Stimulated activated CD8-positive, alpha-beta memory T cell treated with anti-CD3 and anti-CD28 coated beads, Interleukin-7, amount 100 ng/mL, for 4 hours (primary cell): ENCODE data around the gene MREG.
"Not testable (repeated sequence)": the region's sequence is repeated elsewhere in the genome, so short reads cannot be mapped to it uniquely, and the experiment has no call there.

Experiments
- DNase-seq, 2 donors: peaks; one replicate each; pipeline ENCODE4 v3.0.0-alpha.2; 2020; ENCODE audit warnings: low read depth in 2 of 2

MREG gene

DNA sequence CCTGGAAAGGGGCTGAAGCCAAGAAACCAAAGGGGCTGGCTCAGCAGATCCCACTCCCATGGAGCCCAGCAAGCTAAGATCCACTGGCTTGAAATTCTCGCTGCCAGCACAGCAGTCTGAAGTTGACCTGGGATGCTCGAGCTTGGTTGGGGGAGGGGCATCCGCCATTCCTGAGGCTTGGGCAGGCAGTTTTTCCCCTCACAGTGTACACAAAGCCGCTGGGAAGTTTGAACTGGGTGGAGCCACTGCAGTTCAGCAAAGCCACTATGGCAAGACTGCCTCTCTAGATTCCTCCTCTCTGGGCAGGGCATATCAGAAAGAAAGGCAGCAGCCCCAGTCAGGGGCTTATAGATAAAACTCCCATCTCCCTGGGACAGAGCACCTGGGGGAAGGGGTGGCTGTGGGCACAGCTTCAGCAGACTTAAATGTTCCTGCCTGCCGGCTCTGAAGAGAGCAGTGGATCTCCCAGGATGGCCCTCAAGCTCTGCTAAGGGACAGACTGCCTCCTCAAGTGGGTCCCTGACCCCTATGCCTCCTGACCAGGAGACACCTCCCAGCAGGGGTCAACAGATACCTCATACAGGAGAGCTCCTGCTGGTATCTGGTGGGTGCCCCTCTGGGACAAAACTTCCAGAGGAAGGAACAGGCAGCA lies 24.7 kb downstream of the MREG start:
- DNase-seq: not testable (repeated sequence)

DNA sequence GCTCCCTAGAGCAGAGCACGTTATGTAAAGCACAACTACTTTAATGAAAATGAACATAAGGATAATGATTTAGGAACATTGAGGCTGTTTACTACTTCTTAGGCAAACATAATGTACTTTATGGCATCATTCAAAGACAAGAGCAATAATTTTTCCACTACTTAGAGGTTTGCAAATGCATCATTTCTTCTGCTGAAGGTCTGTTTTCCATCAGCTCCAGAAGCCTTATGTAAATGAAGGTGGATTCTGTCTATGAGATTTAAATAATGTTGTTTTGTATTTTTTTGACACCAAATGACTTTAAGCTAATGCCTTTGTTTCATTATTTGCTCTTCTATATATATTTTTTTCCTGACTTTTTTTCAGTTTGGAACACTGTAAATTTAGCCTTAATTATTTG lies 28.1 kb downstream of the MREG start:
- DNase-seq: no peak

DNA sequence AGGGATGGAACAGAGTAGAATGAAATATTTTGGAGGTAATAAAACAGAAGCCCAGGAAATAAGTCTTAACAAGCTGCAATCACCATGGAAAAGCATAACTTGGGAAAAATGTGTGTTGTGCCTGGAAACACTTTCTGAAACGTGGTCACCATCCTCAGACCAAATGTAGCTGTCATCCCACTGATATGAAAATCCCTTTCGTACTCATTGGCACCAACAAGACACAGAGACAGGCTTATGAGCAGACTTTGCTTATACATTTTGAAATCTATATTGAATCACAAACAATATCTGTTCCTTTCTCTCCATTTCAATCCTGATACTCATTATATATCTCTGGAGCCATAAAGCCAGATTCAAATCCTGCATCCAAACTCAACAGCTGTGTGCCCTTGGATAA lies 28.7 kb downstream of the MREG start:
- no peak for DNase-seq

DNA sequence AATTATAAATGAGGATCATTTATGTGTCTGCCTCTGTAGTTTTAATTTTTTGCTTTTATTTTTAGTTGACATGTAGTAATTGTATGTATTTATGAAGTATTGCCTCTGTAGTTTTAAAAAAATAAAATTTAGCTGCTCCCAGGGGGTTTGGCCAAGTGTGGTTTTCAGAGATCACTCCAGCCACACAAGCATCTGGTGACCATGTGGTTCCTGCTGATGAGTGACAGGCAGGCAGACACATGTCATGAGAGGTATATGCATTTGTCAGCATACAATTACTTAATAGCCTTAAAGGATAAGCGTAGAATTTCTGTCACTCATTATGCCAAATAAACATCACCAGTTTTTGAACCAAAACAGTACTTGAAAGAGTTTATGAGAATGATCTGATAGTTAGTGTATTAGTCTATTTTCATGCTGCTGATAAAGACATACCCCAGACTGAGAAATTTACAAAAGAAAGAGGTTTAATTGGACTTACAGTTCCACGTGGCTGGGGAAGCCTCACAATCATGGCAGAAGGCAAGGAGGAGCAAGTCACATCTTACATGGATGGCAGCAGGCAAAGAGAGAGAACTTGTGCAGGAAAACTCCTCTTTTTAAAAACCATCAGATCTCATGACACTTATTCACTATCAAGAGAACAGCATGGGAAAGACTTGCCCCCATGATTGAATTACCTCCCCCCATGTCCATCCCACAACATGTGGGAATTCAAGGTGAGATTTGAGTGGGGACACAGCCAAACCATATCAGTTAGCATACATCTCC lies 29.6 kb downstream of the MREG start:
- no peak for DNase-seq

DNA sequence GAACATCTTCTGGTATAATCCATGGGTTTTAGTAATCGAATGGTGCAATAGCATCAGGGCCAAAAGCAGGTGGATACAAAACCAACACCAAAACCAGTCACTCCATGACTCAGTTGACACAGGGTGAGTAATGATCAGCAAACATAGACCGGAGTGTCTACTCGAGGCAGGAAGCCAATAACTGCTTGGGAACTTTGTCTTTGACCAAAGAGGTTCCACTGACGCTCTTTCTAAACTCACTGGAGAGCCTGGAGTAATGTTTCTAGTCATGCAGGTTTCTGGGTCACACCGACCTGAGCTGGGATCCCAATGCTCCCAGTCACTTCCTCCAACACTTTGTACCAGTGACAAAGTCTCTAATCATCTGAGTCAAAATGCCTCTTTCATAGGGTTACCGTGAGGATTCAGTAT lies 30.9 kb downstream of the MREG start:
- no peak for DNase-seq

DNA sequence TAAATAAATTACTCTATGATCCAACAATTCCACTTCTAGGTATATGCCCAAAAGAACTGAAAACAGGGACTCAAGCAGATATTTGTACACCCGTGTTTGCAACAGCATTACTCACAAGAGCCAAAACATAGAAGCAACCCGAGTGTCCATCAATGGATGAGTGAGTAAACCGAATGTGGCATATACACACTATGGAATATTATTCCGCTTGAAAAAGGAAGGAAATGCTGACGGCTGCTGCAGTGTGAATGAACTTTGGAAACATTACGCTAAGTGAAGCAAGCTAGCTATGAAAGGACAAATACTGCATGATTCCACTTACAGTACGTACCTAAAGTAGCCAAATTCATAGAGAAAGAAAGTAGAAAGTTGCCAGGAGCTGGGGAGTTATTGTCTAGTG lies 32.2 kb downstream of the MREG start:
- DNase-seq: no peak

DNA sequence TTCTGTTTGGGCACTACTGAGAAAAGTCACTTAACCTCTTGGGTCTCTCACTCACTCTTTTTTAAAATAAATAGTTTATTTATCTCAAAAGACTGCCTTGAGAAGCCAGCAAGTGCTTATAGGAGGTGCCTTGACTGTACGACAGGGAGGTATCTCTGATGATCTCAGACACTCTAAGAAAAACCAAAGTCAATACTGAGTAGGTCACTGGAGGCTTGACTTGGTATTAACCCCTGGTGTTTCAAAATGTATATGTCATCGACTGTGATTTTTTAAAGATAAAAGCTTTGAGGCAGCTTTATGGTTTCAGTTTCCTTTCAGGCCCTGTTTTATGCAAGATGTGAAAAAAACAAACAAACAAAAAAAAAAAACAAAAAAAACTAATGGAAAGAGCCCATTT lies 33.7 kb downstream of the MREG start:
- no peak for DNase-seq

DNA sequence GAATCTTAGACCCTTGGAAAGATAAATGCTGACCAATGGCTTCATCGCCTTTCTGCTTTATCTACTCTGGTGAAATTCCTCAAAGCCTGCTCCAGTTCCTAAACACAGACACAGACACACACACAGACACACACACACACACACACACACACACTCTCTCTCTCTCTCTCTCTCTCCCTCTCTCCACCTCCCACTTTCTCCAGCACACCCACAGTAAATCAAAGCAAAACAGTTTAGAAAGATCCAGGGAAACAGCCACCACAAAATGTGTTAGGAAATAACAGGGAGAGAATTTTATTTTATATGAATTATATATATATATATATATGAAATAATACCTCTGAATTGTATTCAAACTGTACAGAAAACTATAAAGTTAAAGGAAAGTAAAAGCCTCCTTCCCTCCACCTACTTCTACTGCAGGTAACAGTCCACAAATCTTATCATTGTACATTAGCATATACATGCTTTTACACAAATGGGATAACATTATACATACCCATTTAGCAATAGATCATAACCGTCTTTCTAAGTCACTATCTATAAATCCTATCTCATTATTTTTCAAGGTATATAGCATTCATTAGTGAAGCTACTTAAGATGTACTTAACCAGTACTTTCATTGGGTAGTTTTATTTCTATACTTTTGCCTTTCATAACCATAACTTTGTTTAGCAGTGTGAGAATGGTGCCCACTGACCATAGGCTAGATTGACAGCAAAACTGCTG lies 38.5 kb downstream of the MREG start:
- DNase-seq: no peak

DNA sequence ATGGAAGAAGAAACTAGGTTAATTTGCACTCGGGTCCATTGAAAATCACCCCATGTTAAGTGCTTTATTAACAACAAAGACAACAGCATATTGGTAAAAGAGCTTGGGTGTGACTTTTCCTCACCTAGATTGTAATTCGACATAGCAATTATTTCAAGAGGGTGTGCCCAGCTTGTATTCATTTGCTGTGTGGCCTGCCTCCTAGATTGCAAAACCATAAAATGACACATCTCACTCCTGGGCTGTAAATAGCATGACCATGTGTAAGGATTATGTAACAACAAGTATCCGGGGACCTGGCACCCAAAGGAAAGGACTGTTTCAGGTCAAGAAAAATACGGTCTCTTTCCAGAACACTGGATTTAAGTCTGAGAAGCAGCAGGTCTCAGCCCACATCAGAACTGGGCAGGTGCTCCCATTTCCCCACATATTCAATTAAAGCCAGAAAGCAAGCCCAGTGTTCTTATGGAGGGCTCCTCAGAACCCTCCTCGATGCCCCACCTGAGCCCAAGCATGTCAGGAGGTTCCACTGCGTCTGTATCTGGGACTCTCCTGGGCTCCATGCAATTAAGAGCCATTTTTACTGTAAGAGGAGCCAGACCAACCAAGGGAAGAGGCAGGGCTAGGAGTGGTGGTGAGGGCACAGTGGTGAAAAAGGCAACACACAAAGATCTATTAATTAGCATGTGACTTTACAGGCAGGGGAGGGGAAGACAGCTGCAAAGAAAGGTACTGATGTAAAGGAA lies 39.2 kb downstream of the MREG start:
- DNase-seq: no peak

DNA sequence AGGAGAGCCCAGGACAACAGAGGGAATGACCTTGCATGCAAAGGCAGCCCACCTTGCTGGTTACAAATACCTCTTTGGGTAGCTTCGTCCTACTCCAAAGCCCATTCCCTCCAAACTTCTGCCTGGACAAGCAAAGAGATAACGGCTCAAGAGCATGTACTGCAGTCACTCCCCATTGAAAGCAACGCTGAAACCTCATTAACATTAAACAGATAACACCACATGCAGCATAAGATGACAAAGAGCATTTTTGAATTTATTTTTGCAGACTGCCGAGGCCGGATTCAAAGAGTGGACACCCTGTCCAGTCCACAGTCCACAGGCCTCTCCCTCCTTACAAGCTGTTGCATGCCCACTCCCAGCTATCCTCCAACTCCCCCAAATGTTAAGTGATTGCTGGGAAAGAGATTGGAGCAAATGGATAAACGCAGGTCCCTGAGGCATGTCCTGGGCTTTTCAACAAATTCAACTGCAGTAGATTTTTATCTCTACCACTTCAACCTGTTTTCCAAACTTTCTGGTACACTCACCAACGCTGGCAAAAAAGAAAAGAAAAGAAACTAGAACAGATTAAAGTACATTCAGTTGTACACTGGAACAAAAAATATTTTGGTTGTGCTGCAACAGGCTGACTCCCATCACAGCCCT lies 40.1 kb downstream of the MREG start:
- DNase-seq: no peak

DNA sequence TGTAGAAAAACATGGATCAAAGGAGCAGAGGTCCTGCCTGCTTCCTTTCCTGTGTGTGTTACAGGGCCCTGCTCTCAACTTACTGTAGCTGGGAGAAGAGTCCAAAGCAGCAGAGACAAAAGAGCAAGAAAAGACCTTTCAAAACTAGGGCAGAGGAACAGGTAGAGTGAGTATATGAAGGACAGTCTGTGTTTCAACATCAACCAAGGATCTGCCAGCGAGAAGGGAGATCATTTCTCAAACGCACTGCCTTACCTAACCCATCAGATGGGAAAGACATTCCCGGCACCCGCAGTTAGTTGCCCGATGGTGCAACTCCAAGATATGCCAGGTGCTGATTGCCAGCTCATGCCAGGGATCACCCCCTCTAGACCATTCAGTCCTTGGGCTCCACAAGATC lies 41.7 kb downstream of the MREG start:
- no peak for DNase-seq

DNA sequence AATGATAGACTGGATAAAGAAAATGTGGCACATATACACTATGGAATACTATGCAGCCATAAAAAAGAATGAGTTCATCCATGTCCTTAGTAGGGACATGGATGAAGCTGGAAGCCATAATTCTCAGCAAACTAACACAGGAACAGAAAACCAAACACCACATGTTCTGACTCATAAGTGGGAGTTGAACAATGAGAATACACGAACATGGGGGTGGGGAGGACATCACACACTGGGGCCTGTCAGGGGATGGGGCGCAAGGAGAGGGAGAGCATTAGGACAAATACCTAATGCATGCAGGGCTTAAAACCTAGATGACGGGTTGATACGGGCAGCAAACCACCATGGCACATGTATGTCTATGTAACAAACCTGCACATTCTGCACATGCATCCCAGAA lies 42.5 kb downstream of the MREG start:
- DNase-seq: not testable (repeated sequence)

DNA sequence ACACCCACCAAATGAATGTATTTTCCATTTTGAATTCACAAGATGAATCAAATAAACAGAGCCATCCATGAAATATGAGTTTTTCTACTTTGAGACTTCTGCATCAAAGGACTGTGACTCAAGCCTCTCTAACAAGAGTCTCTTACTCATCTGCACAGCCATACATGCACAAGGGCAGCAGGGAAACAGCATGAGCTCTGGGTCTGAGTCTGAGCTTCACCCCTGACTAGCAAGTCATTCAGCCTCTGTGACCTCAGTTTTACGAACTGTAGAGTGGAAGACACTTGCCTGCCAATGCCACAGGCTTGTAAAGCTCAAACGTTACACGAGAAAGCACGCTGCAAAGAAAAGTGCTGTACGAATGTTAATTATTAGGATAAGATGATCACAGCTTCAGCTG lies 42.9 kb downstream of the MREG start:
- DNase-seq: no peak

DNA sequence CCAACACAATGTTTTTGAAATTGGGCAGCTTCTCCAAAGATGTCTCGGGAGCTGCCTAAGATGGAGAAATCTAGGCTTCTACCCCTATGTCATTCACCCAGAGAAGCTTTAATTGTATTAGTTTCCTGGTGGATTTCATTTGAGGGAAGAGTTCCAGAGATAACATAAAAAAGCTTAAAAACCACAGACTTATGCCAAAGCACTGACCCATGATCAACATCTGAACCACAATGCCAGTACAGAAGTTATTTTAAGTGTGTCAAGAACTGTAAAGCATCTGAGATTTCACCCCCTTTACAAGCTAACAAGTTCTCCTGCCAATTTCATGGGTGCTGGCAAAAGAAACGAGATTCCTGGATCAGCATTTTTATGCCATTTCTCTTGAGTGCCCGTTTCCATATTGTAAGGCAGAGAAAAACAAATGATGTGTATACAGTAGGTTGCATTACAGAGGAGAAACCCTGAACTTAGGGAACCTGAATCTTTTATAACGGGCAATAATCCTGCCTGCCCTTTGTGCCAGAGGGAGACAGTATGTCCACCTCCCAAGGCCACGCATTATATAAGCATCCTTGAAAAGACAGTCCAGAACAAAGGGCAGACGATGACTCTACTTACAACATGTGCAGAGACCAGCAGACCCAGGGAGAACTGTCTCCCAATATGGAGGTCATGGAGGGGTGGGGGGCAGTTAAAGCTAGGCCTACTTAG lies 44.1 kb downstream of the MREG start:
- DNase-seq: no peak

DNA sequence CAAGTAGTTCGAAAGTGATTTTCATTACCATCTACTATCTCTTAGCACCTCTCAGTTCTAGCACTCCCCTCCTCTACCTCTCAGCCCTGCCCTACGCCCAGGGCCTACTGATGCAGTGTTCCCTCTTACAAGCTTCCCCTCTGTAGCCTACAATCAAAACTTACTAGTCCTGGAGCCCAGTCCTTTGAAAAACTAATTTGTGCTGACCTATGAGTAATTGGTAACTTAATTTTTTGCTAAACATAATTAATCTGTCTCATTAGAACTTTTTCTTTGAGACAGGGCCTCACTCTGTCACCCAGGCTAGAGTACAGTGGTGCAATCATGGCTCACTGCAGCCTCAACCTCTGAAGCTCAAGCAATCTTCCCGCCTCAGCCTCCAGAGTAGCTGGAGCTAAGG lies 44.9 kb downstream of the MREG start:
- no peak for DNase-seq

DNA sequence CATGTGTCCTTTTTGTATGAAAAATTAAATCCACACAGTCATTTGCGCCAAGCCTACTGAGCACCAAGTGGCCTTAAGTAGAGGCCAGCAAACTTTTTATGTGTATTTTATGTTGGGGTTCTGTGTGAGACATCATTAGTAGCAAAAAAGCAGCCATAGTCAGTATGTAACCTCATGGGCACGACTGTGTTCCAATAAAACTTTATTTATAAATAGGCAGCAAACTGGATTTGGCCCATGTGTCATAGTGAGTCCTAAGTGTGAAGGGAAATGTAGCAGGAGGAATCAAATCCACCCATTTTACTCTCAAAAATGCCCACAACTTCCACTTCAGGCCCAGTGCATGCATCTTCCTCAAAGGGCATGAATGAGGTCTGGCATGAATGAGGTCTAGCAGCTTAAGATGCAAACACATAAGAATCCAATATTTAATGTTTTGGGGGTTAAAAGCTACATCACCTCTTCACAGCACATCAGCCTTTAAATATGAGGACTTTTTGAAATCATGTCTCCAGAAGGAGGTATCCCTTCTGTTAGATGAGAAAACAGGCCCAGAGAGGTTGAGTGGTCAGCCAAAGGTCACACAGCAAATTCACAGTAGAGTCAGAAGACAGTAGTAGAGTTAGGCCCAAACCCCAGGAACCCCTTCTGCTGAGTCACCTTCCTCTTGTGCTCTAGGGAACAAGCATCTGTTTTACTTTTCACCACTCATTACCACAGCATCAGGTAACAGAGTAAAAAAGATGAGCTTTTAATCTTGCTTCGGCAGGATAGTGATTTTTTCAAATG lies 45.6 kb downstream of the MREG start:
- no peak for DNase-seq

DNA sequence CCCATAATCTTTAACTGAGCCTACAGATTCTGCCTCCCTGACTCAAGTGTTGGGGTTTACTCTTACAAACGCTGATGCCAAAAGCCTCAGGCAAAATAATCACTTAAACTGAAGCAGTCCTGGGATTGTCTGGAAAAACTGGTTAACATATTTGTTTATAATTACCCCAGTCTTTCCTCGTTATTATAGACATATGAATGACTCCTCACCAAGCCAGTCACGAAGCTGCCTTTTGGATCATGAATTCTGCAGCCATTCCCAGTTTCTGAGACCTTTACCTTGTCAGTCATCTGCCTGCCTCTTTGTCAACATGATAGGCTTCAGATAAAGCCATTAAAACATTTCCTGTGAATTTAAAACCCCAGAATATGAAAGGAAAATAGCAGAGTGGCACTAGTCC lies 46.4 kb downstream of the MREG start:
- no peak for DNase-seq

DNA sequence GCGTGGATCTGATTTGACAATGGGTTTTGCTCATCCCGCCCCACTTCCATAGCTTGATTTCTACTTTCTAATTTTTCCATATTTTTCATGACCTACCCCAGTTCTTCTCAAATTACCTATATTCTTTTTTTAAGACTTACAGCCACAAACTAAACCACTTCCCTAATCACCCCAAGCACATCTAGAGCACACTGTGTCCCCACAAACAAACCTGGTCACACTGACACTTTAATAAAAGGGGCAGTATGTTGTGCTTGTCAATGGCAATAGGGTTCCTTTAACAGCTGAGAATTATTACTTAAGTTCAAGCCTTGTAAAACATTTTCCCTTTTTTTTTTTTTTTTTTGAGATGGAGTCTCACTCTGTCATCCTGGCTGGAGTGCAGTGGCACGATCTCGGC lies 47.1 kb downstream of the MREG start:
- no peak for DNase-seq

DNA sequence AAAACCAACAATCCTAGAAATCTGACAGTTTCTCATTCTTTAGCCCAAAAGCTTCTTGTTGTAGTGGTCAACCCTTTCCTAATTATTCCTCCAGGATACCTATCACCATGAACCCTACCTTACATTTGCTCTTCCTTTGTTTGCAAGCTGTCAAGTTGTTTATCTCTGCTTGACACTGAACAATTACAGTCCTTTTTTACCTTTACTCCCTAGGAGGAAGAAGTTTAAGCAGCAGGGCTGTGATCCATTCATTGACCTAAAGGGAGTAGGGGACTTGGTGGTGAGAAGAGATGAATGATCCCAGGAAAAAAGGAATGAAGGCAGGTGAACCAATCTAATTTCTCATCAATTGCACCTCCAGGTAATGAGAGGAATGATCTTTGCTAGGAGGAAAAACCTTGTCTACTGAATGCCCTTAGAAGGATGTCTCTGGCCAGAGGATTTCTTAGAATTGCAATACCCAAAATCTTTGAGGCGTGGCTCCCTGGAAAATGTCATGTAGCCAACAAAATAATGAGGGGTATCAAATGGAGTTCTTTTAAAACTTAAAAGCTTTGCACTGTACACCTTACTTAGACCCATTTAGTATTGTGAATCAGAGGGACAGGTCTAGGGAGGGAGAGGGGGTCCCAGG lies 47.7 kb downstream of the MREG start:
- DNase-seq: no peak

DNA sequence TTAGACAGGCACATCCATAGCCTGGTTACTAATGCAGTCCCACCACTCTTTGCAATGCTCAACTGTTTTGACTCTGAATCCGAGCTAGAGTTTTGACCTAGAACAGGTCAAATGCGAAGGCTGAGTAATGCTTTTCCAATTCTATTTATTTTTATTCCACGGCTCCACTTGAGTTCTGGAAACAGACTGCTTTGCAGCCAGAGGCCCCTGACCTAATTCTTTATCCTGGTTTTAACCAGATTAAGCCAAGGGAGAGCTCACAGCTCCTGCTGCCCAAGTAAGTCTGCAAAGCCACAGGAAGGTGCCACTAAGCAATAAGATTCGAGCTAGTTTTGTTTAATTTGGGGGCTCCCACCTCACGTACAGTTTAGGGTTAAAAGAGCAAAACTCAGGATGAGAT lies 51.4 kb downstream of the MREG start:
- no peak for DNase-seq
